Measurements from ENCODE around the gene CMTM5.

The CMTM5 gene

GRCh38 chr14:23377198-23377550, 328 bp downstream of the CMTM5 start:
- H3K4me1 ChIP-seq (ENCODE audit: control insufficient read depth, low read length) = 0 out of 2 replicates have a peak, but pooled peaks cover 5% of the 10 kb centered on the region
- H3K79me2 ChIP-seq (ENCODE audit: control insufficient read depth, low read length) = no peaks in the 10 kb centered on the region
- 0 out of 2 replicates have a peak, but pooled peaks cover 2% of the 10 kb centered on the region for H3K27me3 ChIP-seq (ENCODE audit: control insufficient read depth, low read length)
- no peaks in the 10 kb centered on the region for H3F3A ChIP-seq (ENCODE audit: control insufficient read depth, insufficient read depth)
- H3K9me2 ChIP-seq (replicated peaks; ENCODE audit: control insufficient read depth, low read length) = no peaks in the 10 kb centered on the region
- TF ChIP-seq EZH2phosphoT487 (IDR thresholded peaks at IDR 0.05; ENCODE audit: borderline replicate concordance, low read length) = no peak
- TF ChIP-seq, protein P1, sequence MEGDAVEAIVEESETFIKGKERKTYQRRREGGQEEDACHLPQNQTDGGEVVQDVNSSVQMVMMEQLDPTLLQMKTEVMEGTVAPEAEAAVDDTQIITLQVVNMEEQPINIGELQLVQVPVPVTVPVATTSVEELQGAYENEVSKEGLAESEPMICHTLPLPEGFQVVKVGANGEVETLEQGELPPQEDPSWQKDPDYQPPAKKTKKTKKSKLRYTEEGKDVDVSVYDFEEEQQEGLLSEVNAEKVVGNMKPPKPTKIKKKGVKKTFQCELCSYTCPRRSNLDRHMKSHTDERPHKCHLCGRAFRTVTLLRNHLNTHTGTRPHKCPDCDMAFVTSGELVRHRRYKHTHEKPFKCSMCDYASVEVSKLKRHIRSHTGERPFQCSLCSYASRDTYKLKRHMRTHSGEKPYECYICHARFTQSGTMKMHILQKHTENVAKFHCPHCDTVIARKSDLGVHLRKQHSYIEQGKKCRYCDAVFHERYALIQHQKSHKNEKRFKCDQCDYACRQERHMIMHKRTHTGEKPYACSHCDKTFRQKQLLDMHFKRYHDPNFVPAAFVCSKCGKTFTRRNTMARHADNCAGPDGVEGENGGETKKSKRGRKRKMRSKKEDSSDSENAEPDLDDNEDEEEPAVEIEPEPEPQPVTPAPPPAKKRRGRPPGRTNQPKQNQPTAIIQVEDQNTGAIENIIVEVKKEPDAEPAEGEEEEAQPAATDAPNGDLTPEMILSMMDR (IDR thresholded peaks at IDR 0.05; ENCODE audit: low read depth, low read length, poor library complexity, severe bottlenecking) = no peak
- no peaks in the 10 kb centered on the region for H4K20me1 ChIP-seq (ENCODE audit: control insufficient read depth, insufficient read depth, low read depth, low read length)
- H3K36me3 ChIP-seq (ENCODE audit: control insufficient read depth, low read length) = no peaks in the 10 kb centered on the region
- no peak overlapping the region for H3K4me2 ChIP-seq (ENCODE audit: low read length)
- H3K4me3 ChIP-seq (ENCODE audit: low read length) = no peak overlapping the region
- H3K27ac ChIP-seq (ENCODE audit: low read depth, low read length) = no peak overlapping the region
- no peaks in the 10 kb centered on the region for H3K9me3 ChIP-seq (ENCODE audit: control insufficient read depth, insufficient read depth, low read length)

DNA sequence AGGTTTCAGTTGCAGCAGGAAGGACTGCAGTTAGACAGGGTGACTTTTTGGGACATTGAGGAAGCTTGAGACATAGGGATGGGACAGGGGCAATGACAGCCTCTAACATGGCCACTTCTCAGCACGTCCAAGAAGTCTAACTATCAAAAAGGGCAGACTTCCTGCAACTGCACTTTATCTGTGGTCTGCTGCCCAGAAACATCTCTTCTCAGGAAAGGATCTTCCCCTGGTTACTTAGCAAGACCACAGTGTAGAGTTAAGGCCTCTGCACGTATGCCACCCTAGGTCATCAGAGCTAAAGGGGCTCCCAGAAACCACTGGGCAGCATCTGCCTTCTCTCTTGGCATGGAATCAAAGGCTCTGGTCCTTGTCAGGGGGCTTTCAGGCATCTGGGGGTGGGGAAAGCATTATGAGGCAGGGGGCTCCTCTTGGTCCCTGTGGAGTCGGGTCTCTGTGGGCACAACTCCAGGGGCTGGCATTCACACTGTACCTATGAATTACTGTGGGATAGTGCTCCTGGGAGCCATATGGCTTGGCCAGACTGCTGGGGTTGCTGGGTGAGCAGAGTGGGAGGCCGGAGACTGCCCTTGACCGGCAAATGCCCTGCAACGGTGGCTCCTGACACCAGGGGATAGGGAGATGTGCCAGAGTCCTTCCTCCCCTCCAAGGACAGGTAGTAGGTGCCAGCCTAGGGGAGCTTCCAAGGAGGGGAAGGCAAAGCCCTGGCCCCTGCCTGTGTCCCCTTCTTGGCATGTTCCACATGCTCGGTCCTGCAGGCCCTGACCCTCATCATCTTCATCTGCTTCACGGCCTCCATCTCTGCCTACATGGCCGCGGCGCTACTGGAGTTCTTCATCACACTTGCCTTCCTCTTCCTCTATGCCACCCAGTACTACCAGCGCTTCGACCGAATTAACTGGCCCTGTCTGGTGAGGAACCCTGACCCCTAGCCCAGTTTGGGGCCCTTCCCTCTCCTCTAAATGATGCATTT, 1.0 kb downstream of the CMTM5 start:
- Histone ChIP-seq H3K9me2 (replicated peaks; ENCODE audit: control insufficient read depth, low read length) (no peaks in the 10 kb centered on the region), H3K36me3 (ENCODE audit: control insufficient read depth, low read length) (no peaks in the 10 kb centered on the region), H3K4me1 (ENCODE audit: control insufficient read depth, low read length) (0 out of 2 replicates have a peak, but pooled peaks cover under 1% of the 10 kb centered on the region), H3K27me3 (ENCODE audit: control insufficient read depth, low read length) (0 out of 2 replicates have a peak, but pooled peaks cover 2% of the 10 kb centered on the region), H3K4me2 (ENCODE audit: low read length) (no peak overlapping the region), H3F3A (ENCODE audit: control insufficient read depth, insufficient read depth) (no peaks in the 10 kb centered on the region), H3K9me3 (ENCODE audit: control insufficient read depth, insufficient read depth, low read length) (no peaks in the 10 kb centered on the region), H3K79me2 (ENCODE audit: control insufficient read depth, low read length) (no peaks in the 10 kb centered on the region), H3K27ac (ENCODE audit: low read depth, low read length) (no peak overlapping the region), H3K4me3 (ENCODE audit: low read length) (no peak overlapping the region), H4K20me1 (ENCODE audit: control insufficient read depth, insufficient read depth, low read depth, low read length) (no peaks in the 10 kb centered on the region)
- TF ChIP-seq, protein P1 (IDR thresholded peaks at IDR 0.05; ENCODE audit: low read depth, low read length, poor library complexity, severe bottlenecking) = no peak
- no peak for TF ChIP-seq EZH2phosphoT487 (IDR thresholded peaks at IDR 0.05; ENCODE audit: borderline replicate concordance, low read length)

DNA sequence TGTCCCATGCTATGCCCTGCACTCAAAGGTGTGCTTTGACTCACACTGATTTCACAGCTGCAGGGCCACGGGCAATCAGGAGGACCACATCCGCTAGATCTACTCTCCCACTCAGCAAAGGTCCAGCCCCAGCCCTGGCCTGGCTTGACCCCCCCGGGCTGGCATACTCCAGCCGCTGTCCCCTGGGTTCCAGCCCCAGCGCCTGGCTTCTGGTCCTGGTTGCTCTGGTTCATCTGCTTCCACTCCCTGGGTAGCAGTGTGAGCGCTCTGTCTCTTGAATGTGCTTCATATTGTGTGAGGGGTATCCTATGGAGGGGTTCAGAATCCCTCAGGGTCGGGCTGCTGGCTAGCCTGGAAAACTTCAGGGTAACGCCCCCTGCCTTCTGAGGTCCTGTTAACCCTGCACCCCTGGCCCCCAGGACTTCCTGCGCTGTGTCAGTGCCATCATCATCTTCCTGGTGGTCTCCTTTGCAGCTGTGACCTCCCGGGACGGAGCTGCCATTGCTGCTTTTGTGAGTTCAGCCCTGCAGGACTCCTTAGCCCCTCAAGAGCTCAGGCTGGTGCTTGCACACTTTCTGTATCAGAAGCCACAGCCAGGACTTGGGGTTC, 1.9 kb downstream of the CMTM5 start:
- 0 out of 2 replicates have a peak, but pooled peaks cover 2% of the 10 kb centered on the region for H3K27me3 ChIP-seq (ENCODE audit: control insufficient read depth, low read length)
- no peaks in the 10 kb centered on the region for H3K9me2 ChIP-seq (replicated peaks; ENCODE audit: control insufficient read depth, low read length)
- H3K4me3 ChIP-seq (ENCODE audit: low read length) = no peak overlapping the region
- no peaks in the 10 kb centered on the region for H3K36me3 ChIP-seq (ENCODE audit: control insufficient read depth, low read length)
- H3K4me2 ChIP-seq (ENCODE audit: low read length) = no peak overlapping the region
- H3K27ac ChIP-seq (ENCODE audit: low read depth, low read length) = no peak overlapping the region
- no peaks in the 10 kb centered on the region for H3K9me3 ChIP-seq (ENCODE audit: control insufficient read depth, insufficient read depth, low read length)
- no peaks in the 10 kb centered on the region for H3F3A ChIP-seq (ENCODE audit: control insufficient read depth, insufficient read depth)
- H3K79me2 ChIP-seq (ENCODE audit: control insufficient read depth, low read length) = no peaks in the 10 kb centered on the region
- no peaks in the 10 kb centered on the region for H4K20me1 ChIP-seq (ENCODE audit: control insufficient read depth, insufficient read depth, low read depth, low read length)
- TF ChIP-seq, protein P1 (IDR thresholded peaks at IDR 0.05; ENCODE audit: low read depth, low read length, poor library complexity, severe bottlenecking) = no peak
- no peak for TF ChIP-seq EZH2phosphoT487 (IDR thresholded peaks at IDR 0.05; ENCODE audit: borderline replicate concordance, low read length)
- H3K4me1 ChIP-seq (ENCODE audit: control insufficient read depth, low read length) = no peaks in the 10 kb centered on the region

Measured in DOHH2 (cell line).